GM12864 (cell line): Measurements from ENCODE around the gene ARHGAP19.
"Not testable (repeated sequence)": the region's sequence is repeated elsewhere in the genome, so short reads cannot be mapped to it uniquely, and the experiment has no call there.

Experiments
- DNase-seq: peaks from one replicate; pipeline ENCODE4 v3.0.0-alpha.2; 2011; ENCODE audit warnings: low read depth
- H3K4me3 ChIP-seq: 2 replicates; pipeline ENCODE4 v1.5.1; 2011; ENCODE audit warnings: mild to moderate bottlenecking, low read depth, low read length, control low read depth
- TF ChIP-seq, protein P1 (sequence below): IDR thresholded peaks from 2 replicates; pipeline ENCODE4 v1.5.1; 2011; ENCODE audit warnings: low read depth, mild to moderate bottlenecking, moderate library complexity, low read length, control low read depth, inconsistent platforms; ENCODE audit errors: missing control alignments

Gene ARHGAP19

DNA sequence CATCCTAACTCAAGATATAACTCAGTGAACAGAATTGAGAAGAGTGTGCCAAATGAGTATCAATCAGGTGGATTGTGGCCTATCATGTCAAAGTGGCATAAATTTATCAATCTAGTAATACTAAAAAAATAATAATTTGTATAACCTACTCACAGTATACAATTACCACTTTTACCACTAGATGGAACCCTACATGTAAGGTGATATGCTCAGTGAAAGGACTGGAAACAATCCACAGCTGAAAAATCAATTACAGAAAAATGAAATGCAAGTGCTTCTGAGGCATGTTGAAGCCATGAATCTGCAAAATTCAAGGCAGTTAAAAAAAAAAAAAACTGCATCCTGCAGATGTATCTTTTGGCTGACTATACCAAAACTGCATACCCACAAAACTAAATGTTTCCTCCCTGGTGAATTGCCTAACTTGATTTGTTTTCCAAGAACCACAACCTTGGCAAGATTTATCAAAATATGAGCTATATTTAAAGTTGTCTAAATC, 13.9 kb downstream of the ARHGAP19 start:
- DNase-seq: peak; percentile 19
- no peak overlapping the region for H3K4me3 ChIP-seq
- TF ChIP-seq, protein P1, sequence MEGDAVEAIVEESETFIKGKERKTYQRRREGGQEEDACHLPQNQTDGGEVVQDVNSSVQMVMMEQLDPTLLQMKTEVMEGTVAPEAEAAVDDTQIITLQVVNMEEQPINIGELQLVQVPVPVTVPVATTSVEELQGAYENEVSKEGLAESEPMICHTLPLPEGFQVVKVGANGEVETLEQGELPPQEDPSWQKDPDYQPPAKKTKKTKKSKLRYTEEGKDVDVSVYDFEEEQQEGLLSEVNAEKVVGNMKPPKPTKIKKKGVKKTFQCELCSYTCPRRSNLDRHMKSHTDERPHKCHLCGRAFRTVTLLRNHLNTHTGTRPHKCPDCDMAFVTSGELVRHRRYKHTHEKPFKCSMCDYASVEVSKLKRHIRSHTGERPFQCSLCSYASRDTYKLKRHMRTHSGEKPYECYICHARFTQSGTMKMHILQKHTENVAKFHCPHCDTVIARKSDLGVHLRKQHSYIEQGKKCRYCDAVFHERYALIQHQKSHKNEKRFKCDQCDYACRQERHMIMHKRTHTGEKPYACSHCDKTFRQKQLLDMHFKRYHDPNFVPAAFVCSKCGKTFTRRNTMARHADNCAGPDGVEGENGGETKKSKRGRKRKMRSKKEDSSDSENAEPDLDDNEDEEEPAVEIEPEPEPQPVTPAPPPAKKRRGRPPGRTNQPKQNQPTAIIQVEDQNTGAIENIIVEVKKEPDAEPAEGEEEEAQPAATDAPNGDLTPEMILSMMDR: peak; percentile 50

GRCh38 chr10:97277551-97277950, 14.9 kb downstream of the ARHGAP19 start:
- TF ChIP-seq, protein P1: no peak
- no peak for DNase-seq
- no peak overlapping the region for H3K4me3 ChIP-seq

- H3K4me3 ChIP-seq: no peak overlapping the region
- no peak for DNase-seq
- TF ChIP-seq, protein P1: no peak
Measured at GRCh38 chr10:97274828-97275227, 17.6 kb downstream of the ARHGAP19 start.

- TF ChIP-seq, protein P1: no peak
- DNase-seq: no peak
- H3K4me3 ChIP-seq: no peak overlapping the region
Measured at GRCh38 chr10:97273700-97274099, 18.7 kb downstream of the ARHGAP19 start.

DNA sequence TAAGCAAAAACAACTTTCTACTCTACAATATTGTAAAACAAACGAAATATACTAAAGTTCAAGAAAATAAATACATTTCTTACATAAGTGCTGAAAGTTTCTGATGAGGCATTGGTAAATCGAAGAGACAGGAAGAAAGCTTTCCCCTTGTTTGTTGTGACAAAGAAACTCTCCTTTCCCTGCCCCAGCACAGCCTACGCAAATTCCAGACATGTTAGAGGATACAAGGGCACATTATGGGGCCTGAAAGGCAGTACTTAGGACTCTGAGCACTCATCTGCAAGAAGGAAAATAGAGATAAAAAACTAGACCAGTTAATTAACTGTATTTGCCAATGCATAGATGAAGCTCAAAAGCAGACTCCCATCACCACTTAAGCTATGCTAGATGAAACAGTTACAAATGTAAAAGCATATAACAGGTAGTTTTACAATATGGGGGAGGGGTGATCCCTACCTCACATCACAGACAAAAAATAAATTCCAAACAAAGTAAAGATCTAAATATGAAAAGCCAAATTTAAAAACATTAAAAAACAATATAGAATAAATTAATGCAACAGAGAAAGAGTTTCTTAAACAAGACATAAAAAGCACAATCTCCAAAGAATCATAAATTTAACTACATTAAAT, 21.8 kb downstream of the ARHGAP19 start:
- DNase-seq: no peak

GRCh38 chr10:97267671-97268070, 24.8 kb downstream of the ARHGAP19 start:
- no peak for DNase-seq
- H3K4me3 ChIP-seq: no peak overlapping the region
- TF ChIP-seq, protein P1: no peak

More for the DNA sequence above, 21.8 kb downstream of the ARHGAP19 start:
- H3K4me3 ChIP-seq: no peak overlapping the region
- TF ChIP-seq, protein P1: no peak

DNA sequence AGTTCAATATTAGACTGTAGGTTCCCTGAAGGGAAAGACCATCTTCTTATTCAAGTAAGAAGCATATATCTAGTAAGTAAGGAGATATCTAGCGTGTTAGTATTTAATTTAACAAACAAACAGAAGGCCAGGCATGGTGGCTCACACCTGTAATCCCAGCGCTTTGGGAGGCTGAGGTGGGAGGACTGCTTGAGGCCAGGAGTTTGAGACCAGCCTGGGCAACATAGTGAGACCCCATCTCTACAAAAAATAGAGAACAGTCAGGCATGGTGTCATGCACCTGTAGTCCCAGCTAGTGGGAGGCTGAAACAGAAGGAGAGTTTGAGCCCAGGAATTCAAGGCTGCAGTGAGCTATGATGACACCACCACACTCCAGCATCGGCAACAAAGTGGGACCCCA, 27.3 kb downstream of the ARHGAP19 start:
- not testable (repeated sequence) for H3K4me3 ChIP-seq, DNase-seq
